Lower lobe of right lung (tissue), 2 donors: ENCODE data around the gene IDI1. TPM values are rescaled to one million over a fixed set of nuclear protein-coding genes. Genes with fewer than 3 reads are reported as not detected.
A peak's percentile ranks its signal among the peaks of the same experiment; 100 is the strongest.
"Not testable (repeated sequence)": the region's sequence is repeated elsewhere in the genome, so short reads cannot be mapped to it uniquely, and the experiment has no call there.

ENCODE experiments used
- ATAC-seq, 2 donors: fragments of 200-7000 bp; cut with Tn5 transposase; one replicate each; pipeline ENCODE4 v1.9.1; 2020 to 2022; ENCODE audit warnings: mild to moderate bottlenecking in 2 of 2, moderate library complexity in 2 of 2
- DNase-seq: peaks from one replicate; pipeline ENCODE4 v3.0.0-alpha.2; 2020
- H3K27ac ChIP-seq: fragments of 200-600 bp; one replicate; pipeline ENCODE4 v1.8.0; 2022
- H3K27me3 ChIP-seq: fragments of 200-600 bp; one replicate; pipeline ENCODE4 v1.8.0; 2022; ENCODE audit warnings: low read depth
- H3K36me3 ChIP-seq: fragments of 200-600 bp; one replicate; pipeline ENCODE4 v1.8.0; 2022; ENCODE audit warnings: mild to moderate bottlenecking
- H3K4me1 ChIP-seq: fragments of 200-600 bp; one replicate; pipeline ENCODE4 v1.8.0; 2022
- H3K4me3 ChIP-seq: fragments of 200-600 bp; one replicate; pipeline ENCODE4 v1.8.0; 2022; ENCODE audit warnings: mild to moderate bottlenecking
- H3K9me3 ChIP-seq: fragments of 200-600 bp; one replicate; pipeline ENCODE4 v1.8.0; 2022
- intact Hi-C: fragments of 100-400 bp; cut with DNase I; formaldehyde crosslinking; loops from one replicate; pipeline ENCODE4 v1.11.0; 2022
- total RNA-seq: library from RNA; stranded (reverse); fragmentation: NEBNext Ultra II Directional; extraction: Animal tissue kit (Norgen Biotek cat#: 25700); gene quantifications from one replicate; pipeline ENCODE4 v1.2.1, GENCODE V29; 2021
- TF ChIP-seq, protein P1 (sequence below): fragments of 200-600 bp; IDR thresholded peaks from one replicate; pipeline ENCODE4 v1.8.0; 2022; ENCODE audit warnings: antibody characterized with exemption, mild to moderate bottlenecking
- donor health status: DM: no; HTN: yes; CAD: no; lungs with severe emphysema.

IDI1 gene
- total RNA-seq, 1 donor from 2014 or later: 49.5 TPM

GRCh38 chr10:1040133-1040532 lies 8.8 kb downstream of the IDI1 start:
- Histone ChIP-seq H3K9me3 (no peaks in the 10 kb centered on the region), H3K4me3 (no peak overlapping the region), H3K36me3 (peaks cover 65% of the 10 kb centered on the region), H3K27ac (no peak overlapping the region), H3K4me1 (peaks cover 18% of the 10 kb centered on the region), H3K27me3 (no peaks in the 10 kb centered on the region)
- ATAC-seq (no peak), DNase-seq (no peak)
- intact Hi-C loops: no loop called here
- TF ChIP-seq, protein P1, sequence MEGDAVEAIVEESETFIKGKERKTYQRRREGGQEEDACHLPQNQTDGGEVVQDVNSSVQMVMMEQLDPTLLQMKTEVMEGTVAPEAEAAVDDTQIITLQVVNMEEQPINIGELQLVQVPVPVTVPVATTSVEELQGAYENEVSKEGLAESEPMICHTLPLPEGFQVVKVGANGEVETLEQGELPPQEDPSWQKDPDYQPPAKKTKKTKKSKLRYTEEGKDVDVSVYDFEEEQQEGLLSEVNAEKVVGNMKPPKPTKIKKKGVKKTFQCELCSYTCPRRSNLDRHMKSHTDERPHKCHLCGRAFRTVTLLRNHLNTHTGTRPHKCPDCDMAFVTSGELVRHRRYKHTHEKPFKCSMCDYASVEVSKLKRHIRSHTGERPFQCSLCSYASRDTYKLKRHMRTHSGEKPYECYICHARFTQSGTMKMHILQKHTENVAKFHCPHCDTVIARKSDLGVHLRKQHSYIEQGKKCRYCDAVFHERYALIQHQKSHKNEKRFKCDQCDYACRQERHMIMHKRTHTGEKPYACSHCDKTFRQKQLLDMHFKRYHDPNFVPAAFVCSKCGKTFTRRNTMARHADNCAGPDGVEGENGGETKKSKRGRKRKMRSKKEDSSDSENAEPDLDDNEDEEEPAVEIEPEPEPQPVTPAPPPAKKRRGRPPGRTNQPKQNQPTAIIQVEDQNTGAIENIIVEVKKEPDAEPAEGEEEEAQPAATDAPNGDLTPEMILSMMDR: no peak

GRCh38 chr10:1038769-1039168 lies 10.2 kb downstream of the IDI1 start:
- H3K4me1 ChIP-seq, H3K9me3 ChIP-seq, intact Hi-C loops, ATAC-seq, DNase-seq, H3K27me3 ChIP-seq, H3K27ac ChIP-seq, H3K4me3 ChIP-seq: not testable (repeated sequence)
- H3K36me3 ChIP-seq: peaks cover 60% of the 10 kb centered on the region

DNA sequence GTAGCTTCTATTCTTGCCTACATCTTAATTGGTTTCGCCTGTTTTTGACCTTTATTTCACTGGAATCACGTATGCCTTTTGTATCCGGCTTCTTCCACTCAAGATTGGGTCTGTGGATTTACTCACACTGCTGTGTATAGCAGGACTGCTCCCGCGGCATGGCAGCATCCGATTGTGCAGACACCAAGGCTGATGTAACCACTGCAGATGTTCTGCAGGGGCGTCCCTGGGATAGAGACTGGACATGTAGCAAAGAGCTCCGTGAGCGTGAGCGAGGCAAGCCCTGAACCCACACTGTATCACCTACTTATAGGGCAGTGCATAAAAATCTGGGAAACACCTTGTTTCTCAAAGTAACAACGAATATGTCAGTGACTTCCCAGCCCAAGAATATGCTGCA lies 11.8 kb downstream of the IDI1 start:
- ATAC-seq (no peak), DNase-seq (no peak)
- no peaks in the 10 kb centered on the region for H3K9me3 ChIP-seq
- H3K4me1 ChIP-seq: no peaks in the 10 kb centered on the region
- no peaks in the 10 kb centered on the region for H3K27me3 ChIP-seq
- H3K36me3 ChIP-seq: peaks cover 44% of the 10 kb centered on the region
- no peak overlapping the region for H3K4me3 ChIP-seq
- no peak overlapping the region for H3K27ac ChIP-seq
- intact Hi-C loops: no loop called here
- TF ChIP-seq, protein P1: no peak

GRCh38 chr10:1036341-1036791 lies 12.6 kb downstream of the IDI1 start:
- intact Hi-C loops: no loop called here
- peak in 1 of 2 donors; percentile 43 for ATAC-seq
- TF ChIP-seq, protein P1: no peak
- Histone ChIP-seq H3K4me3 (no peak overlapping the region), H3K9me3 (no peaks in the 10 kb centered on the region), H3K36me3 (peaks cover 36% of the 10 kb centered on the region), H3K4me1 (no peaks in the 10 kb centered on the region), H3K27me3 (no peaks in the 10 kb centered on the region), H3K27ac (no peak overlapping the region)
- DNase-seq: no peak

DNA sequence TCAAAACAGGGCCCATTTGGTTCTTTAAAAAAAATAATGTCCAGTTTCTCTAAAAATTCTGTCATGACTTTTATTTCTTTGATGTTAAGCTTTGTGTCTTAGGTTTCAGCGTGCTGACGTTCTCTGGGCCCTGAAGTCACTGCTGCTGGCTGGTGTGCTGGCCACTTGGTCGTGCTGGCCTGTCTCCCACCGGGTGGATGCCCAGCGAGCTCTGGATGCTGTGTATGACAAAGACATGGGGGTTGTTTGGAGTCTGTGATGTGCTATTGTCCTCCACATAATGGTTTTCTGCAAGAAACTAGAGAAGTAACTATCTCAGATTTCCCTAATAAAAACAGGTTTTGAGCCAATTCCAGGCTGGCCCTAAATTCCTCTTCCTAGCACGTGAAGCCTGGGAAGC lies 13.7 kb downstream of the IDI1 start:
- ATAC-seq: no peak
- Histone ChIP-seq H3K36me3 (peaks cover 25% of the 10 kb centered on the region), H3K4me3 (no peak overlapping the region), H3K4me1 (no peaks in the 10 kb centered on the region), H3K27ac (no peak overlapping the region), H3K27me3 (no peaks in the 10 kb centered on the region), H3K9me3 (no peaks in the 10 kb centered on the region)
- TF ChIP-seq, protein P1: no peak
- intact Hi-C loops: no loop called here
- DNase-seq: no peak

GRCh38 chr10:1034758-1035157 lies 14.2 kb downstream of the IDI1 start:
- Histone ChIP-seq H3K27me3 (no peaks in the 10 kb centered on the region), H3K27ac (no peak overlapping the region), H3K4me1 (no peaks in the 10 kb centered on the region), H3K9me3 (no peaks in the 10 kb centered on the region), H3K4me3 (no peak overlapping the region), H3K36me3 (peaks cover 20% of the 10 kb centered on the region)
- ATAC-seq: no peak
- TF ChIP-seq, protein P1: no peak
- no peak for DNase-seq
- intact Hi-C loops: no loop called here
